ENCODE results near the gene TM9SF2. TPM values are rescaled to one million over a fixed set of nuclear protein-coding genes. Genes with fewer than 3 reads are reported as not detected.
A peak's percentile ranks its signal among the peaks of the same experiment; 100 is the strongest.

Gene TM9SF2
- total RNA-seq, 1 experiment from 2014 or later, result 84.6 TPM

GRCh38 chr13:99469041-99469440, 32.2 kb upstream of the TM9SF2 start:
- Histone ChIP-seq H3K27ac (ENCODE audit: low read length) (peak overlapping the region; percentile 80), H3K4me1 (ENCODE audit: insufficient read depth, low read length) (peaks cover 33% of the 10 kb centered on the region), H3K9me2 (replicated peaks; ENCODE audit: low read length) (no peaks in the 10 kb centered on the region), H3K27me3 (ENCODE audit: low read length) (no peaks in the 10 kb centered on the region), H3K79me2 (ENCODE audit: low read length) (no peaks in the 10 kb centered on the region), H3K9me3 (ENCODE audit: low read length) (no peaks in the 10 kb centered on the region), H3K4me2 (ENCODE audit: low read length) (no peak overlapping the region), H3K36me3 (ENCODE audit: low read depth, low read length) (no peaks in the 10 kb centered on the region), H4K20me1 (ENCODE audit: low read length) (no peaks in the 10 kb centered on the region), H3K9ac (ENCODE audit: low read length) (no peak overlapping the region), H3F3A (ENCODE audit: low read length, unreplicated experiment) (no peaks in the 10 kb centered on the region), H3K4me3 (ENCODE audit: low read length) (no peak overlapping the region), H2AFZ (ENCODE audit: low read length) (no peak overlapping the region)
- DNase-seq (no peak), ATAC-seq (no peak)
- POLR2A ChIA-PET (ENCODE audit: unreplicated experiment), result no interaction called here
- TF ChIP-seq CTCF (conservative IDR thresholded peaks at IDR 0.05; ENCODE audit: low read depth, low read length) (no peak), EZH2phosphoT487 (IDR thresholded peaks at IDR 0.05; ENCODE audit: borderline replicate concordance, low read length) (no peak), EZH2 (IDR thresholded peaks at IDR 0.05; ENCODE audit: low read length, unreplicated experiment) (no peak)
- intact Hi-C loops (cut with micrococcal nuclease), result no loop called here
- CTCF ChIA-PET, result no interaction called here
- BruUV-seq (replicated peaks), result no TSS peak

GRCh38 chr13:99470027-99470426, 31.2 kb upstream of the TM9SF2 start:
- no peaks in the 10 kb centered on the region for H3K79me2 ChIP-seq (ENCODE audit: low read length)
- H3K9ac ChIP-seq (ENCODE audit: low read length), result no peak overlapping the region
- intact Hi-C loops (cut with micrococcal nuclease), result no loop called here
- no peak overlapping the region for H2AFZ ChIP-seq (ENCODE audit: low read length)
- H3K9me2 ChIP-seq (replicated peaks; ENCODE audit: low read length), result no peaks in the 10 kb centered on the region
- H3K36me3 ChIP-seq (ENCODE audit: low read depth, low read length), result no peaks in the 10 kb centered on the region
- no peak overlapping the region for H3K4me3 ChIP-seq (ENCODE audit: low read length)
- no peak for TF ChIP-seq CTCF (conservative IDR thresholded peaks at IDR 0.05; ENCODE audit: low read depth, low read length)
- no peak for TF ChIP-seq EZH2 (IDR thresholded peaks at IDR 0.05; ENCODE audit: low read length, unreplicated experiment)
- no peak for TF ChIP-seq EZH2phosphoT487 (IDR thresholded peaks at IDR 0.05; ENCODE audit: borderline replicate concordance, low read length)
- ChIA-PET CTCF (interaction anchor here (0.6 kb wide), 1 partner anchor 26 kb away, joined by 3 read pairs; no protein-coding TSS in a partner anchor), POLR2A (ENCODE audit: unreplicated experiment) (no interaction called here)
- H3K4me2 ChIP-seq (ENCODE audit: low read length), result no peak overlapping the region
- no peaks in the 10 kb centered on the region for H4K20me1 ChIP-seq (ENCODE audit: low read length)
- no peaks in the 10 kb centered on the region for H3F3A ChIP-seq (ENCODE audit: low read length, unreplicated experiment)
- no peaks in the 10 kb centered on the region for H3K27me3 ChIP-seq (ENCODE audit: low read length)
- H3K4me1 ChIP-seq (ENCODE audit: insufficient read depth, low read length), result peaks cover 33% of the 10 kb centered on the region
- no peak overlapping the region for H3K27ac ChIP-seq (ENCODE audit: low read length)
- H3K9me3 ChIP-seq (ENCODE audit: low read length), result no peaks in the 10 kb centered on the region
- ATAC-seq (no peak), DNase-seq (no peak)
- BruUV-seq (replicated peaks), result no TSS peak

- no TSS peak for BruUV-seq (replicated peaks)
- H4K20me1 ChIP-seq (ENCODE audit: low read length), result no peaks in the 10 kb centered on the region
- peak overlapping the region; percentile 67 for H3K4me2 ChIP-seq (ENCODE audit: low read length)
- ChIA-PET CTCF (no interaction called here), POLR2A (ENCODE audit: unreplicated experiment) (no interaction called here)
- no peaks in the 10 kb centered on the region for H3K27me3 ChIP-seq (ENCODE audit: low read length)
- H3F3A ChIP-seq (ENCODE audit: low read length, unreplicated experiment), result no peaks in the 10 kb centered on the region
- no peaks in the 10 kb centered on the region for H3K9me3 ChIP-seq (ENCODE audit: low read length)
- ATAC-seq (peak; percentile 55), DNase-seq (peak; percentile 65)
- H3K79me2 ChIP-seq (ENCODE audit: low read length), result no peaks in the 10 kb centered on the region
- no peak overlapping the region for H2AFZ ChIP-seq (ENCODE audit: low read length)
- intact Hi-C loops (cut with micrococcal nuclease), result no loop called here
- peak overlapping the region; percentile 40 for H3K27ac ChIP-seq (ENCODE audit: low read length)
- peak overlapping the region; percentile 25; the same call in 1 of the 2 replicates for H3K4me3 ChIP-seq (ENCODE audit: low read length)
- no peaks in the 10 kb centered on the region for H3K36me3 ChIP-seq (ENCODE audit: low read depth, low read length)
- H3K4me1 ChIP-seq (ENCODE audit: insufficient read depth, low read length), result peaks cover 33% of the 10 kb centered on the region
- no peaks in the 10 kb centered on the region for H3K9me2 ChIP-seq (replicated peaks; ENCODE audit: low read length)
- TF ChIP-seq CTCF (conservative IDR thresholded peaks at IDR 0.05; ENCODE audit: low read depth, low read length), result no peak
- TF ChIP-seq EZH2phosphoT487 (IDR thresholded peaks at IDR 0.05; ENCODE audit: borderline replicate concordance, low read length), result no peak
- no peak for TF ChIP-seq EZH2 (IDR thresholded peaks at IDR 0.05; ENCODE audit: low read length, unreplicated experiment)
- no peak overlapping the region for H3K9ac ChIP-seq (ENCODE audit: low read length)
Measured at GRCh38 chr13:99471221-99472121, 29.8 kb upstream of the TM9SF2 start.

Data from PC-3 (cell line).